ENCODE data around the gene LSM12.
"Not testable (repeated sequence)": the region's sequence is repeated elsewhere in the genome, so short reads cannot be mapped to it uniquely, and the experiment has no call there.

The LSM12 gene

DNA sequence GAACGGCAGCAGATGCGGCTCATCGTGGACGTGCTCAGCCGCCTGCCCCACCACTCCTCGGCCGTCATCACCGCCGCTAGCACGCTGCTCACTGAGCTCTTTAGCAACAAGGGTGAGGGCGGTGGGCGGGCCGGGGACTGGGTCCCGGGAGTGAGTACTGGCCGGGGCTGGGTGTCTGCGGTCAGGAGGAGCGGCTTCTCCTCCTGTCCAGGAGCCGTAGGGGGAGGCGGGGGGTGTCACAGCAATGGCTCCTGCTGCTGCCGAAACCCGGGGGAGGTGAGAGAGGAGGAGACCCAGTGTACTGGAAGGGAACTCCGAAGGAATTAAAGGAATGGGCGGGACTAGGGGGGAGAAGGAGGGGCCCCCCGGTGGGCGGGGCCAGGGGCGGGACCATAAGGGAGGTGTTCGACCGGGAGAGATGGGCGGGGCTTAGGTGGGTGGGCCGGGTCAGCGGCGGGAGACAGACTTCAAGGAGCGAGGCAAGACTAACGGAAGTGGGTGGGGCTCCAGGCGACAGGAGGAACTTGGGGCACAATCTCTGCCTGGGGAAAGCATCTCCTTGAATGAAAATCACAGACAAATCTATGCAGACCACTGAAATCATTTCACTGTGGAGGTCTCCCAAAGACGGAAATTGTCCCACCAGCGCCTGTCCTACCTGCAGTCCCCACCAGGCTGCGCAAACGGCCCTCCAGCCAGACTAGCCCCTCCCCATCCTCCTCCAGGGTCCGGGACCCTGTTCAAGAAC, 59.7 kb downstream of the LSM12 start:
- peak; percentile 99 for DNase-seq

DNA sequence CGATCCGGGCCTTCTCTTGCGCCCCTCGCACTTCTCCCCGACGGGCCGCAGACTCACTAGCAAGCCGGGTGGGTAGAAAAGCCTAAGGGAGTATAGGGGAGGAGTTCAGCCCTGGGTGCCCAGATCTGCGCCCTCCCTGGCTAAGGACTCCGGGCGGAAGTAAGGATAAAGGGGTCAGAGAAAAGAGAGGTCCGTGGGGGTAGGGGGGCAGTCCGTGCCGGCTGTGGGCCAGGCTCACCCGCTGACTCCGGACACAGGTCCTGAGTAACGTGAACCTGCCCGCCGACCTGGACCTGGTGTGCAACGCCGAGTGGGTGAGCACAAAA, 60.2 kb downstream of the LSM12 start:
- DNase-seq: no peak

DNA sequence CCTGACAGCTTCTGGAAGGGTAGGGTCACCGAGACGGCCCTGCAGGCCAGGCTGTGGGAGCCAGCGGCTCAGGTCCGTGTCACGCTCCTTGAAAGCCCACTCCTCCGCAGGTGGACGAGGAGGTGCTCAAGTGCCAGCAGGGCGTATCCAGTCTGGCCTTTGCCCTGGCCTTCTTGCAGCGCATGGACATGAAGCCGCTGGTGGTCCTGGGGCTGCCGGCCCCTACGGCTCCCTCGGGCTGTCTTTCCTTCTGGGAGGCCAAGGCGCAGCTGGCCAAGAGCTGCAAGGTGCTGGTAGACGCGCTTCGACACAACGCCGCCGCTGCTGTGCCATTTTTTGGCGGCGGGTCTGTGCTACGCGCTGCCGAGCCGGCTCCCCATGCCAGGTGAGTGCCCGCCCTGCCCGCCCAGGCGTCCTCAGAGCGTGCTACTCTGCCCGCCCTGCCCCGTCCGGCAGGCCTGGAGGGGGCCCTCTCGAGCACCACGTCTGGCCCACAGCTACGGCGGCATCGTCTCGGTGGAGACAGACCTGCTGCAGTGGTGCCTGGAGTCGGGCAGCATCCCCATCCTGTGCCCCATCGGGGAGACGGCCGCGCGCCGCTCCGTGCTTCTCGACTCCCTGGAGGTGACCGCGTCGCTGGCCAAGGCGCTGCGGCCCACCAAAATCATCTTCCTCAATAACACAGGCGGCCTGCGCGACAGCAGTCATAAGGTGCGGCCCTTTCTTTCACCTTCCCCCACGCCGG, 60.8 kb downstream of the LSM12 start:
- DNase-seq: peak; percentile 19

DNA sequence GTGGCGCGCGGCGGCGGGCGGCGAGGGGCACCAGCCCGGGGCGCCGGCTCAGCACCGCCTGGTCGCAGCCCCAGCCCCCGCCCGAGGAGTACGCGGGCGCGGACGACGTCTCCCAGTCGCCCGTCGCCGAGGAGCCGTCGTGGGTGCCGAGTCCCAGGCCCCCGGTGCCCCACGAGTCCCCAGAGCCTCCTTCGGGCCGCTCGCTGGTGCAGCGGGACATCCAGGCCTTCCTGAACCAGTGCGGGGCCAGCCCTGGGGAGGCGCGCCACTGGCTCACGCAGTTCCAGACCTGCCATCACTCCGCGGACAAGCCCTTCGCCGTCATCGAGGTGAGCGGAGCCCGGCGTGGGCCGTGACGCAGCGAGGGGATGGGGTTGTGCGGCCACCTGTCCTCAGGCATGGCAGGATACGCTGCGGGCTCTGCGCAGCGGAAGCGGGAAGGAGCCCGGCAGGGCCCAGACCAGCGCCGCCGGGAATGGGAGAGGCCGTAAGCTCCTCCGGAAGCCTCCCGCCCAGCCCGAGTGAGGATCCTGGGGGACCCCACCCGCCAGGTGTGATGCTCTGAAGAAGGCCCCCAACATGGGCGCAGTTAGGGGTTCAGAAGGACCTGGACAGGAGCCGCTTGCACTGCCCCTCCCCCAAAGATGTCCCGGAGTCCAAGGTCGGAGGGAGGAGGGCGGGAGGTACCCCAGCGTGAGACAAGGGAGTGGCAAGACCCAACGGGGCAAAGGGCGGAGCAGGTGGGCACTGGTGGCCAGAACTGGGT, 61.5 kb downstream of the LSM12 start:
- DNase-seq: peak; percentile 20

DNA sequence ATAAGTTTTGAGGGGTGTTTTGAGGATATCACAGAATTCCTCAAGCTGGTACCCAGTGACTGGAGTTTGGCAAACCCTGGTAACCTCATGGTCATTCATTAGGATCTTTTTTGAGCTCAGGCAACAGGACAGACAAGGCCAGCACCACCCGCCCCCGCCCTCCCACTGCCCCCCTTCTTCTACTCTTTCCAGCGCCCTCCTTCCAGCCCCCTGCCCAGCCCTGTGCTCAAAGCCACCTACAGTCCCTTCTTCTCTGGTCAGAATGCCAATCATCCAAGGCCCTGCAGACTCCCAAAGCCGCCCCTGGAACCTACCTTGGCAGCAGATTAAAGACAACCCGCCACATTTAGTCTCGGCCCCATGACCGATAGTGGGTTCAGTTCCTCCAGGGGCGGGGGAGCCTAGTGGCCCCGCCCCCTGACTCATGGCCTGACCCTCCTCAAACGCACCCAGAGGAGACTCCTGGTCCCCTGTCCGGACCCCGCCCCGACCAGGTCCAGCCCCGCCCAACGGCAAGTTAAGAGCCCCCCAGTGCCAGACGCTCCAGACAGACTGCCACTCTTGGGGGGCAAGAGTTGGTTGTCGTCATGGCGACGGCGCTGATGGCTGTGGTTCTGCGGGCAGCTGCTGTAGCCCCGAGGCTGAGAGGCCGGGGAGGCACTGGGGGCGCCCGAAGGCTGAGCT, 62.3 kb downstream of the LSM12 start, which contains the start of gene NAGS:
NAGS (plus strand) TSS at position 546 of the 684 bp plus-strand sequence; CDS start at position 588, 42 bp downstream.
- DNase-seq: no peak

DNA sequence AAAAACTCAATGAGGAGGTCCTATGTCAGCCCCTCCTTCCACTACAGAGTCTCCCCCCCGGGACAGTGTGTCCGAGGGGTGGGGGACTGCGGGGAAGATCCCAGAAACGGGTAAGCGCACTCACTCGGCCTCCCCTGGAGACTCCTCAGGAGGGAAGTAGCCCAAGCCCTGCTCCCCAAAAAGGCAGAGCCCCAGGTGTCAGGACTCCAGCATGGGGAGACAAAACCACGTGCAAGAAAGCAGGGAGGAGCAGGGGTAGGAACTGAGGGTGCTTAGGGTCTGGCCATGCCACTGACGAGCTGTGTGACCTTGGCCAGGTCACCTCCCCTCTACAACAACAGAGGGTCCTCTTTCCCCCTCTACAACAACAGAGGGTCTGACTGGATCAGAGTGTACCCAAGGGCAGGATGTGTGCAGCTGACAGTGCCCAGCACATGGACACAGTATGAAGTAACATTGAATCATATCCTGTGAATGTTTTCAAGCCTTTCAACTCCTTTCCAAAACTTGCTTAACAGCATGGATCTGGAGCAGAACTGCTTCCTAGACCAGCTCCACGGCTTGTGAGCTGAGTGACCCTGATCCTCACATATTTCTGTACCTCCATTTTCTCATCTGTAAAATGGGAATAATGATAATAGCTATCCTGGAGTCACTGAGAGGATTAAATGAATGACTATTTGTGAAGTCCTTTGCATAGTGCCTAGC, 64.2 kb downstream of the LSM12 start:
- no peak for DNase-seq

DNA sequence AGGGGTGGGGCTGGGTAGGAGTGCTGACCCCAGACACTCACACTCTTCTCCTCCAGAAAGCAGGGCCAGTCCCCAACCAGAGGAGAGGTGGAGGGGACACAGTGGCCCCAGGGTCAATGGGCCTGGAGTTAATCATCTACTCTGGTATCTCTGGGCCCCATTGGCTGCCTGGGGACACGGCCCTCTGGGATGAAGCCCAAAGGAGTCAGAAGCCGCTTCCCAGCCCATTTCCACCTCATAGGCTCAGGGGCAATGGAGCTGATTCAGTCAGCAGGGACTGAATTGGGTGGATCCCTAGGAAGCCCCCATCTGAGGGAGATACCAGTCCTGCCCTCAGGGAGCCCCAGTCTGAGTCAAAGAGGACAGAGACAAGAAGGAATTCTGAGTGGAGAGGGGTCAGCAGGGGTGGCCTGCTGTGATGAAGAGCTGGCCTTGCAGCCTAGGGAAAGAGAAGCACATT, 65.0 kb downstream of the LSM12 start:
- no peak for DNase-seq

DNA sequence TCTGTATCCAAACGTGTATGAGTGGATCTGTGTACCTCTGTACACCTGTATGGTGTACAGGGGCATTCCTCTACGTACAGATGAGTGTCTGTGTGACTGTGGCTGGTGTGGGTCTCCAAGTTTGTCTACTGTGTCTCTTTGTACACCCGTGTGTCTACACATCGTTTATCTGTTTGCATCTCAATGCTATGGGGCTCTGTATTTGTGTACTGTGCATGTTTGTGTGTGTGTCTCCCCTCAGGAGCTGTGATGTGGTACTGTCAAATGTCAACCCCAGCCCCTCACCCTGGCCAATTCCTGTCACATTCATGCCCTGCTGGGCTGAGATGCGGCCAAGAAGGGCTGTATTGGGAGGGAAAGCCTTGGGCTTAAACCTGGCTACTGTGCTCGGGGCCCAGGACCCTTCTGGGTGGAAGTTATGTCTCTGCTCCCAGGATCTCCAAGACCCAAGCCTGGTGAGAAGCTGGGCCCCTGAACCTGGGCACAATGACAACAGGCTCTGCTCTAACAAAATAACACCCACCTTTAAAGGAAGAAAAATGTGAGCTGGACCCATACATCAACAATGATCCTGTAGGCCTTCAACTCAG, 65.5 kb downstream of the LSM12 start:
- DNase-seq: no peak

DNA sequence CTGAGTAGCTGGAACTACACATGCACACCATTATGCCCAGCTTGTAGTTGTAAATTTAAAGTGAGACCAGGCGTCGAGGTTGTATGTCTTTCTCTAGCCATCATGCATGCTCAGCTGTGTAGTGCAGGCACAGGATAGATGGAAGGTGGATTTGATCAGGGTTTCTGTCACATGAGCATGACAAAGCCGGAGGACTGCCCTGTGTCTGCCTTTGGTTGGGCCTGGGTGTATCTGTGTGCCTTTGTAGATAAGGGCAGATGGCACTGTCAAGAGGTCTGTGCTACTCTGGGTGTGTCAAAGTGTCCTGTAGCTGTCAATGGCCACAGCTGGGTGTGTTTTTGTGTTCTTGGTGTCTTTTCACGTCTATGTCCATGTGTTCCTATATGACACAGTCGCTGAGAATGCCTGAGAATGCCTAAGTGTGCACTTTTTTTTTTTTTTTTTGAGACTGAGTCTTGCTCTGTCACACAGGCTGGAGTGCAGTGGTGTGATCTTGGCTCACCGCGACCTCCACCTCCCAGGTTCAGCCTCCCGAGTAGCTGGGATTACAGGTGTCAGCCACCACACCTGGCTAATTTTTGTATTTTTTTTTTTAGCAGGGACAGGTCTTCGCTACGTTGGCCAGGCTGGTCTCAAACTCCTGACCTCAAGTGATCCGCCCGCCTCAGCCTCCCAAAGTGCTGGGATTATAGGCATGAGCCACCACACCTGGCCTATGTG, 66.2 kb downstream of the LSM12 start:
- no peak for DNase-seq

DNA sequence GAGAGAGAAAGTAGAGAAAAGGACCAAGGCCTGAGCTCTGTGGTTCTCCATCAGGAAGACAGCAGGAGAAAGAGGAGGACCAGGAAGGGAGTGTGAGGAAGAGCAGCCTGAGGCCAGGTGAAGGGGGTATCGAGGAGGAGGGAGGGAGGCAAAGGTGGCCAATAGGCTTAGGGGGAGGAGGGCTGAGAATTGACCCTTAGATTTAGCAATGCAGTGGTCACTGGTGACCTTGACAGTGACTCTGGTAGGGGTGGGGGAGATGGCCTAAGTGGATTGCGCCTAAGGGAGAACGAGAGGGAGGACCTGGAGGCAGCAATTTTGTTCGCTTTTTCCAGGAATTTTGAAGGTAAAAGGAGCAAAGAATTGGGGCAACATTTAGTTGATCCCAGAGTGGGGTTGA, 67.4 kb downstream of the LSM12 start:
- DNase-seq: no peak

DNA sequence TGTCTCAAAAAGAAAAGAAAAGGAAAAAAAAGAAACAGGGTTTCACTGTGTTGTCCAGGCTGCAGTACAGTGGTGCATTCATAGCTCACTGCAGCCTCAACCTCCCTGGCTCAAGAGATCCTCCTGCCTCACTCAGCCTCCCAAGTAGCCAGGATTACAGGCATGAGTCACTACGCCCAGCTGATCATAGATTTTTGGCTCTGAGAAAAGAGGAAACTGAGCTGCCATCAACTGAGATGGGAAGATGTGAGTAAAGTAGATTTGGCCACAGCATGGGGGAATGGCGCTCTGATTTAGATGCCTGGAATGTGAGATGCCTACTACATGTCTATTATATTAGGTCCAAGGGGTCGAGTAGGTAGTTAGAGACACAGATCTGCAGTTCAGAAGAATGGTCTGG, 67.9 kb downstream of the LSM12 start:
- DNase-seq: no peak

DNA sequence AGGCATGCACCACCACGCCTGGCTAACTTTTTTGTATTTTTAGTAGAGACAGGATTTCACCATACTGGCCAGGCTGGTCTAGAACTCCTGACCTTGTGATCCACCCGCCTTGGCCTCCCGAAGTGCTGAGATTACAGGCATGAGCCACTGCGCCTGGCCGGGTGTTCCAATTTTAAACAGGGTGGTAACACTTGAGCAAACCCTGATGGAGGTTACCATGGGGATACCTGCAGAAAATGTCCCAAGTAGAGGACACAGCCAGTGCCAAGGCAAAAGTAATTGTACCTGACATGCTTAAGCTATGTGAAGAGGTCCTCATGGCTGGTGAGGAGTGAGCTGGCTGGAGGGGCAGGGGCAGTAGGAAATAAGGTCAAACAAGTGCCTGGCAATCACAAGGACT, 69.3 kb downstream of the LSM12 start:
- not testable (repeated sequence) for DNase-seq

DNA sequence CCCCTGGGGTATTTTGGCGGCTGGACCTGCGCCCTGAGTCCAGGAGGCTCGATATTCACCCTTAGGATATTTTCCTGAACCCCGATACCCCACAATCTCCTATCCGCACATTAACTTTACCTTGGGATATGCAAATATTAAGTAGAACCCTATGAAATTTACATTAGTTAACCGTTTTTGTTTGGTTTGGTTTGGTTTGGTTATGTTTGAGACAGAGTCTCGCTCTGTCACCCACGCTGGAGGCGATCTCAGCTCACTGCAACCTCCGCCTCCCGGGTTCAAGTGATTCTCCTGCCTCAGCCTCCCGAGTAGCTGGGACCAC, 71.4 kb downstream of the LSM12 start:
- DNase-seq: no peak

DNA sequence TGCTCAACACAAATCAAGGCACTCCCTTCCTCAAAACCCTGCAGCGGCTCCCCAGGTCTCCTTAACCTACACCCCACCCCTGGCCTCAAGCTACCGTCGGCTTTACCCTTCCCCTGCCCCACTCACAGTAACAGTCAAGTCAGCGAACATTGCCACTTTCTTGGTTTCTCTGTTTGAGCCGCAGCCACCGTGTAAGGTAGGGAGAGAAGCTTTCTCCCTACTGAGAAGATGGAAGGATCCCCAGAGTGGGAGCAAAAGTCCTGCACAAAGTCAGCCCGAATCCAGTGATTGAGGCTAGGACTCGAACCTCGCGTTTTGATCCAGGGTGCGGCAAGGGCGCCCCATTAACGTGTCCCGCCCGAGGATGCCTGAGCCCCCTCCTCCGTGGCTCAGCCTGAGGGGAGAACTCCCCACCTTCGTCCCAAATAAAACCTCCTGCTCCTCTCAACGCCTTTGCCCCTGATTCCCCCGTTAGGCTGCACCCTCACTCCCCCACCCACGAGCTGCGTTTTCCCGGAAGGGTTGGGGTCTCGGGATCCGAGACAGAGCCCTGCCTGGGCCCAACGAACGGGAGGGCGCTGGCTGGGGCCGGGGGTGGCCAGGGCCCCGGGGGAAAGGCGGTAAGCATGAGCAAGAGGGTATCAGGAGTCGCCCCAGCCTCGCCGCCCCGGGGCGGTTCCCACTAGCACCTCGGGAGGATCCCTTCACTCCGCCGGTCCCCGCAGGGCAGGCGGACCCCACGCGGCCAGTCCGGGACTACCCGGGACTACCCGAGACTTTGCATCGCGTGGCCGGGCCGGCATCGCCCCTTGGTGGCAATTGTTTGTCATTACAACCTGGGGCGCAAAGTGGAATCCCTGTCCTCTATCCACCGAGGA, 72.0 kb downstream of the LSM12 start:
- peak; percentile 61 for DNase-seq

DNA sequence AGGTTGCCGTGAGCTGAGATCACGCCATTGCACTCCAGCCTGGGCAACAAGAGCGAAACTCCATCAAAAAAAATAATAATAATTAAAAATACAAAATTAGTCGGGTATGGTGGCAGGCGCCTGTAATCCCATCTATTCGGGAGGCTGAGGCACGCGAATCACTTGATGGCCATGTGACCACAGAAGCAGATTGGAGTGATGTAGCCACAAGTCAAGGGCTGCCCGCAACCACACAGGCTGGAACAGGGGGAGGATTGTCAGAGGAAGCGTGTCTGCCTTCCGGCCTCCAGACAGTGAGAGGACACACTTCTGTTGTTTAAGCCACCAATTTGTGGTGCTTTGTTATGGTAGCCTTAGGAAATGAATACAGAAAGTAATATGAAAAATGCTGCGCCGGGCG, 73.8 kb downstream of the LSM12 start:
- no peak for DNase-seq

DNA sequence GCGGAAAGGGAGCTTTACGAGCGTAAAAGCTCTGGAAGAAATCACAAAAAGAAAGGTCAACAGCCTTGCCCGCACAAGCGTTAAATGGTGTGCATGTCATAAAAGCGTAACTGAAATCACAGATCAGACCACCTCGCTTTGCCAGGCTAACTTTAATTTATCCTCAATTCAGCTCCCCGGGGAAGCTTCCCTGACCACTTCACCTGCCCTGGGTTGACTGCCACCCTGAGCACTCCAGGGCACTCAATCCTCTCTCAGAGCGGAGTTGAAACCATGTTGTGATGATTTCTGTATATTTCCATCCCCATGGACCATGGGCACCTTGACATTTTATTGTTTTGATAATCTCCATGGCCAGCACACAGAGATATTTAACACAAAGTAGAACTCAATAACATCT, 78.2 kb downstream of the LSM12 start:
- no peak for DNase-seq

DNA sequence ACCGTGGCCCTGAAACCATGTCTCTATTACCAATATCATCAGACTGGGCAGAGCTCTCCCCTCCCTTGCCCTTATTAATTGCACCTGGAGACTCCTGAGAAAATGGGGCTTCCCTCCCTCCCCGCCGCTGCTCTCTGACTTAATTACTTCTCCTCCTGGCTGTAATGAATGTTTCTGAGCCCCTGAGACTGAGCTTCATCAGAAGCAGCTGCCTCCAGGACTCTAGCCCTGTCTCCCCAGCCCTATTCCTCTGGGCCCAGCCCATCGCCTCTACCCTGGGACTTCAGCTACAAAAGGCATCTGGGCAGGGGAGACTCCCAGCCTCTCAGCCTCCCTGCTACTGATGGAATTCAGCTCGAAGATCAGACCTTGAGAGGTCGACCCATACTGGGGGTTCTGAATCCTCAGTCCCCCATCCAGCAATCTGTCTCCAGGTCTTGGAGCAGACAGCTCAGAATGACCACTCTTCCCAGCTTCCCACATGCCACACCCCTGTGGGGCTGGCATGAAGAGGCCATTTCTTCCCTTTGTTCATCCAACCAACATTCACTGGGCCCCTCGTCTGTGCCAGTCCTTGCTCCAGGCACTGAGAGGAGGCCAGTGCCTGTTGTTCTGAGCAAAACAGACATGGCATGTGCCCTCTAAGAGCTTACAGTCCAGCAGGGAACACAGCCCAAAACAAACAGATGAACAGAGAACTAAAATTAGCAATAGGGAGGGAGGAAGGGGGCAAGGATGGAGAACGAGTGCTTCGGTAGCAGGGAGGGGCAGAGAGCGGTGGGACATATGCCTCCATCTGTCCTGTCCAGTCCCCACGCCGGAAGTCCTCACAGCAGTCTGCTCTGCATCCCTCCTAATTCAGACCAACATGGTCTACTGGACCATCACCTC, 79.1 kb downstream of the LSM12 start:
- DNase-seq: no peak

DNA sequence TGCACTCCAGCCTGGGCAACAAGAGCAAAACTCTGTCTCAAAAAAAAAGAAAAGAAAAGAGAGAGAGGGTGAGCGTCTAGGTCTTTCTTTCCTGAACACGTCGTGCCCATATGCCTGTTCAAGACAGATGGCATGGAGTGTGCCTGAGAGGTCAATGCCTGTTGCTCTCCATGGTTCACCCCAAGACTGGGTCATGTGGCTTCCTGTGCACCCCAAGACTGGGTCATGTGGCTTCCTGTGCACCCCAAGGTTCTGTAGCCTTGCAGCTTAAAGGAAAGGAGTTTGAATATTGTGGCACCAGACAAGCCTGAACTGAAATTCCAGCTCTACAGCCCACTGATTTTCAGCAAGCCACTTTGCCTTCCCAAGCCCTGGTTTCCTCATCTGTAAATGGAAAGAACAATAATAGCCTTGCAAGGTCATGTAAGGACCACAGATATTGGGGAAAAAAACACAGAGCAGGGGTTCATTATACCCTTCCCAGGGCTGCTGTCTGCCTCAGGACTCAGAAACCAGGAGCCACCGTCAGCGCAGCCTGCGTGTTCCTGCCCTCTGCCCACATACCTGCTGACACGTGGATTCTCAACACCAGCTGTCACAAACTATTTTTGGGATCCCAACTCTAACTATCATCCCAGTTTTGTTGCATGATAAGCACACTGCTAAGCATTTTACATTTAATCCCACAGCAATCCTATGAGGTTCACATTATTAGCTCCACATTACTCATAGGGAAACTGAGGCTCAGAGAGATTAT, 80.1 kb downstream of the LSM12 start:
- DNase-seq: no peak

DNA sequence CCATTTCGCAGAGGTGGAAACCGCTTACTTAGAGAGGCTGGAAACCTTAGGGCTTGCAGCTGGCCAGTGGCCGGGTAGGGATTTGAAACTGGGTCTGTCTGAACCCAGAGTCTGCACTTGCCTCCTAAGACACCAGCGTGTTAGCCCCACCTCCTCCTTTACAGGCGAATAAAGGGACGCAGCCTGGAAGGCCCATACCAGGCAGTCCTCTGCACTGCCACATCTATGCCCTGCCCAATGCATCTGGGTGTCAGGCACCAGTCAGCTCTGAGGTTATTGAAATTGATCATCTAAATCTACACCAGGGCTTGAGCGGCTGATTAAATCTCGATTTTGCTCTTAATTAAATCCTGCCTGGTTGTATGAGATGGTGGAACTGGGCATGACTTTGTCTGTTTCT, 82.0 kb downstream of the LSM12 start:
- DNase-seq: no peak
